NCI-H2081 (cell line): ENCODE results near the gene PLK4.
"Not testable (repeated sequence)": the region's sequence is repeated elsewhere in the genome, so short reads cannot be mapped to it uniquely, and the experiment has no call there.

Source experiments
- DNase-seq, 2 experiments: peaks; one replicate each; lab custom pipeline; 2025; lab: John Stamatoyannopoulos, UW

PLK4 gene

GRCh38 chr4:127905029-127905428 lies 24.3 kb downstream of the PLK4 start:
- DNase-seq: no peak

GRCh38 chr4:127916512-127916911 lies 35.8 kb downstream of the PLK4 start:
- DNase-seq: no peak

DNA sequence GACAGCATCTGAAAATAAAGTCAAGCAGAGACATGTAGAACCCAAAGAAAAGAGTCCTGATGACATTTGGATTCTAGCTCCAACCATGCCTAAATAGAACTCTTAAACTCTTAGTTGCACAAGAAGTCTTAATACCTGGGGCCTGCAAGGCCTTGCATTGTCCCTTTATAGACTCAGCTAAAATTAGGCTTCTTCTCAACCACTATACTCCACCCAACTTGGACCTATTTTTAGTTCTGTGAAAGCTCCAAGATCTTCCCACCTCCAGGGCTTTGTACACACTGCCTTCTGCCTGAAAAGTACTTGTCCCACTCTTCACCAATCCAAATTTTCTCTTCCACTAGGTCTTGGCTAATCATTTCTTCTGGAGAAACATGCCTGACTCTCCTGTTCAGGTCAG lies 36.5 kb downstream of the PLK4 start:
- no peak for DNase-seq

GRCh38 chr4:127920521-127920920 lies 39.8 kb downstream of the PLK4 start:
- DNase-seq: no peak

- DNase-seq: no peak
These were observed 41.5 kb downstream of the PLK4 start for GRCh38 chr4:127922226-127922625.

- not testable (repeated sequence) for DNase-seq
These were observed 45.0 kb downstream of the PLK4 start for GRCh38 chr4:127925720-127926119.

DNA sequence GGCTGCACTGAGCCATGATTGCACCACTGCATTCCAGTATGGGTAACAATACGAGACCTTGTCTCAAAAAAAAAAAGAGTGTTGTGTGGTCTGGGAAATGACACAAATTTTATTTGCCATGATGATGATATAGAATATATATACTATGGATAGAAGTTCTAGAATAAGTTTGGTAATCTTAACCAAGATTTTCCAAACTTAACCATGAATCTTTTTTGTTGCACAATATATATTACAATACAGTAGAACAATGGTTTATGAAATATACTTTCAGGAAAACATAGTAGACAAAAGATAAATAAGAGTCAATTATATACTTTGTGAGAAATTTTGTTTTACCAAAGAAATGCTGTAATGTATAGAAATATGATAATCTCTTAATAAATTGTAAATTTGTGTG lies 49.5 kb downstream of the PLK4 start:
- no peak for DNase-seq

- DNase-seq: not testable (repeated sequence)
These were observed 51.1 kb downstream of the PLK4 start for GRCh38 chr4:127931836-127932235.

- no peak for DNase-seq
These were observed 56.3 kb downstream of the PLK4 start for GRCh38 chr4:127936974-127937373.
